Left hindlimb (tissue), 1 donor: ENCODE results near the gene OR2C1.

Experiments used
- DNase-seq: peaks from one replicate; pipeline ENCODE4 v3.0.0-alpha.2; 2018

Gene OR2C1

GRCh38 chr16:3355589-3355988 lies at the start of gene OR2C1:
OR2C1 (plus strand) TSS chr16:3355889; CDS start chr16:3355941, 52 bp downstream.
- DNase-seq, result no peak

- DNase-seq, result no peak
Measured at GRCh38 chr16:3306078-3306477, 49.6 kb upstream of the OR2C1 start.

GRCh38 chr16:3311496-3311895 lies 44.2 kb upstream of the OR2C1 start:
- no peak for DNase-seq

GRCh38 chr16:3317315-3317999 lies 38.2 kb upstream of the OR2C1 start:
- no peak for DNase-seq

GRCh38 chr16:3321816-3322215 lies 33.9 kb upstream of the OR2C1 start:
- no peak for DNase-seq

- DNase-seq, result no peak
Measured at GRCh38 chr16:3327514-3327913, 28.2 kb upstream of the OR2C1 start.

GRCh38 chr16:3328104-3328503 lies 27.6 kb upstream of the OR2C1 start:
- DNase-seq, result no peak

- no peak for DNase-seq
Measured at GRCh38 chr16:3328643-3329042, 27.0 kb upstream of the OR2C1 start.

GRCh38 chr16:3346041-3346440 lies 9.6 kb upstream of the OR2C1 start:
- DNase-seq, result no peak

- no peak for DNase-seq
Measured at GRCh38 chr16:3347586-3347985, 8.1 kb upstream of the OR2C1 start.

- no peak for DNase-seq
Measured at GRCh38 chr16:3348547-3349167, 7.0 kb upstream of the OR2C1 start.

- no peak for DNase-seq
Measured at GRCh38 chr16:3349175-3349574, 6.5 kb upstream of the OR2C1 start.

GRCh38 chr16:3356118-3356517 lies 429 bp downstream of the OR2C1 start:
- no peak for DNase-seq

- DNase-seq, result no peak
Measured at GRCh38 chr16:3358871-3359270, 3.2 kb downstream of the OR2C1 start.

- no peak for DNase-seq
Measured at GRCh38 chr16:3362931-3363330, 7.2 kb downstream of the OR2C1 start.

GRCh38 chr16:3363793-3364192 lies 8.1 kb downstream of the OR2C1 start:
- no peak for DNase-seq

- DNase-seq, result peak; percentile 90
Measured at GRCh38 chr16:3364774-3365427, 9.2 kb downstream of the OR2C1 start.

GRCh38 chr16:3369073-3369472 lies 13.4 kb downstream of the OR2C1 start:
- no peak for DNase-seq

GRCh38 chr16:3375680-3376079 lies 20.0 kb downstream of the OR2C1 start:
- DNase-seq, result no peak

- no peak for DNase-seq
Measured at GRCh38 chr16:3377917-3378316, 22.2 kb downstream of the OR2C1 start.

- no peak for DNase-seq
Measured at GRCh38 chr16:3383045-3383448, 27.4 kb downstream of the OR2C1 start.

- DNase-seq, result no peak
Measured at GRCh38 chr16:3388325-3388724, 32.6 kb downstream of the OR2C1 start.

GRCh38 chr16:3389663-3390338 lies 34.1 kb downstream of the OR2C1 start:
- DNase-seq, result no peak

GRCh38 chr16:3400446-3400778 lies 44.7 kb downstream of the OR2C1 start:
- DNase-seq, result no peak
